Neutrophil (primary cell): Measurements from ENCODE around the gene DTNA.
"Not testable (repeated sequence)": the region's sequence is repeated elsewhere in the genome, so short reads cannot be mapped to it uniquely, and the experiment has no call there.

Experiments
- H3K27ac ChIP-seq: fragments of 200-600 bp; sonication (generic); 2 replicates; pipeline ENCODE4 v1.5.1; 2016; ENCODE audit warnings: mild to moderate bottlenecking, moderate library complexity
- H3K27me3 ChIP-seq: fragments of 200-600 bp; sonication (generic); 2 replicates; pipeline ENCODE4 v1.6.0; 2016; ENCODE audit warnings: mild to moderate bottlenecking
- H3K36me3 ChIP-seq: fragments of 200-600 bp; sonication (generic); 2 replicates; pipeline ENCODE4 v1.5.1; 2017
- H3K4me1 ChIP-seq, 2 experiments: fragments of 200-600 bp in 1 of 2; sonication (generic) in 1 of 2; 1 replicate in 1 of 2; 2 replicates in 1 of 2; pipeline versions ENCODE4 v1.5.1 to v1.6.1; 2013 to 2016; ENCODE audit warnings: low read depth in 1 of 2, low read length in 1 of 2, mild to moderate bottlenecking in 1 of 2, moderate library complexity in 1 of 2; ENCODE audit not compliant: control insufficient read depth in 1 of 2, insufficient read depth in 1 of 2
- H3K4me3 ChIP-seq, 2 experiments: fragments of 200-600 bp in 1 of 2; sonication (generic) in 1 of 2; 1 replicate in 1 of 2; 2 replicates in 1 of 2; pipeline ENCODE4 v1.5.1; 2013 to 2016; ENCODE audit warnings: low read depth in 1 of 2, low read length in 1 of 2, mild to moderate bottlenecking in 1 of 2, moderate library complexity in 1 of 2
- H3K9me3 ChIP-seq: fragments of 200-600 bp; sonication (generic); 2 replicates; pipeline ENCODE4 v1.5.1; 2016
- TF ChIP-seq, protein P1 (sequence below): fragments of 200-600 bp; sonication (generic); IDR thresholded peaks from 2 replicates; pipeline ENCODE4 v1.5.1; 2016; ENCODE audit warnings: antibody characterized with exemption

DTNA gene

DNA sequence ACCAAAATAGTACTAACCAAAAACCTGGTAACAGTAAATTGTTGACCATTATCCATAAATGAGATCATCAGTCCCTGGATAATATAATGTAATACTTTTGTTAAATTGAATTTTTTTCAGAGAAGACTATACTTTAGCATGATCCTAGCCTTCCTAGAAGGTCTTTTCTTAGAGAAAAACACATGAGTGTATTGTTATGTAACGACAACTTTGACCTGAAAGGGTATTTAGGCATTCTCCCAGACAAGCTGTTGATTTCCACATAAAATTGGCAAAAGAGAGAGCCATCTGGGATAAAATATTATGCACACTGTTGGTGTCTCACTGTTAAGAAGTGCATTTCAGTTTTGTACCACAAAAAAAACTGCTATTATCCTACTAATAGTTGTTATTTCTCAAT lies 211.1 kb downstream of the DTNA start:
- Histone ChIP-seq H3K27ac (no peak overlapping the region), H3K9me3 (no peaks in the 10 kb centered on the region), H3K27me3 (no peaks in the 10 kb centered on the region), H3K4me1 (no peaks in the 10 kb centered on the region), H3K36me3 (no peaks in the 10 kb centered on the region), H3K4me3 (no peak overlapping the region)
- TF ChIP-seq, protein P1, sequence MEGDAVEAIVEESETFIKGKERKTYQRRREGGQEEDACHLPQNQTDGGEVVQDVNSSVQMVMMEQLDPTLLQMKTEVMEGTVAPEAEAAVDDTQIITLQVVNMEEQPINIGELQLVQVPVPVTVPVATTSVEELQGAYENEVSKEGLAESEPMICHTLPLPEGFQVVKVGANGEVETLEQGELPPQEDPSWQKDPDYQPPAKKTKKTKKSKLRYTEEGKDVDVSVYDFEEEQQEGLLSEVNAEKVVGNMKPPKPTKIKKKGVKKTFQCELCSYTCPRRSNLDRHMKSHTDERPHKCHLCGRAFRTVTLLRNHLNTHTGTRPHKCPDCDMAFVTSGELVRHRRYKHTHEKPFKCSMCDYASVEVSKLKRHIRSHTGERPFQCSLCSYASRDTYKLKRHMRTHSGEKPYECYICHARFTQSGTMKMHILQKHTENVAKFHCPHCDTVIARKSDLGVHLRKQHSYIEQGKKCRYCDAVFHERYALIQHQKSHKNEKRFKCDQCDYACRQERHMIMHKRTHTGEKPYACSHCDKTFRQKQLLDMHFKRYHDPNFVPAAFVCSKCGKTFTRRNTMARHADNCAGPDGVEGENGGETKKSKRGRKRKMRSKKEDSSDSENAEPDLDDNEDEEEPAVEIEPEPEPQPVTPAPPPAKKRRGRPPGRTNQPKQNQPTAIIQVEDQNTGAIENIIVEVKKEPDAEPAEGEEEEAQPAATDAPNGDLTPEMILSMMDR, result no peak

DNA sequence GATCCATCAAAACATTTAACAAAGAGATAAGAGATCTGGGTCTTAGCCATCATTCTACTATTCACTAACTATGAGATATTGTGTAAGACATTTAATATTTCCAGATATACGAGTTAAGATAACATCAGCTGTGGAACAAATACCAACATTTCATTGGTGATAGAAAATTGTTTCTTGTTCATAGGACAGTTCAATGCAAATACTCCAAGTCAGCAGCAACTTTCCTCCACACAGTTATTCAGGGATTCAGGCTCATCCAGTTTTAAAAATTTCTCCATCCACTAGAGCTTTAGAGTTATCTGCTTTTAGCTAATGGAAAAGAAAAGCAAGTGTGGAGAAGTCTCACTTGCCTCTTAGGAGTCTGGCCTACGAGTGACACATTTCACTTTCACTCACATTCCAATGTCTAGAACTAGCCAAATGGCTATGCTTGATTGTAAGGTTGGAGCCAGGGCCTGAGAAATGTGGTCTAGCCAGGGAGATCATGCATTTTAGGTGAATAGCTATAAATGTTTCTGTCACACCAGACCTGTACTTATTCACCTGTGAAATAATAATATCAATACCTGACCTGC lies 211.8 kb downstream of the DTNA start:
- Histone ChIP-seq H3K36me3 (no peaks in the 10 kb centered on the region), H3K27ac (no peak overlapping the region), H3K9me3 (no peaks in the 10 kb centered on the region), H3K27me3 (no peaks in the 10 kb centered on the region), H3K4me1 (no peaks in the 10 kb centered on the region), H3K4me3 (no peak overlapping the region)
- TF ChIP-seq, protein P1, result no peak

DNA sequence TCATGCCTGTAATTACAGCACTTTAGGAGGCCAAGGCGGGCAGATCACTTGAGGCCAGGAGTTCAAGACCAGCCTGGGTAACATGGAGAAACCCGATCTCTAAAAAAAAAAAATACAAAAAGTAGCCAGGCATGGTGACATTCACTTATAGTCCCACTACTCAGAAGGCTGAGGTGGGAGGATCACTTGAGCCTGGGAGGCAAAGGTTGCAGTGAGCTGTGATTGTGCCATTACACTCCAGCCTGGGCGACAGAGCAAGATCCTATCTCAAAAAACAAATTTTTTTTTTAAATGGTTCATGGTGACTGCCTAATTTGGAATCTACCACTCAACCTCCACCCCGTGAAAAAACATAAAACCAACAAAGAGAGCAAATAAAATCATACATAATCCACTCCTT lies 212.5 kb downstream of the DTNA start:
- not testable (repeated sequence) for H3K27me3 ChIP-seq, H3K27ac ChIP-seq, H3K9me3 ChIP-seq, H3K4me1 ChIP-seq, H3K36me3 ChIP-seq, H3K4me3 ChIP-seq

DNA sequence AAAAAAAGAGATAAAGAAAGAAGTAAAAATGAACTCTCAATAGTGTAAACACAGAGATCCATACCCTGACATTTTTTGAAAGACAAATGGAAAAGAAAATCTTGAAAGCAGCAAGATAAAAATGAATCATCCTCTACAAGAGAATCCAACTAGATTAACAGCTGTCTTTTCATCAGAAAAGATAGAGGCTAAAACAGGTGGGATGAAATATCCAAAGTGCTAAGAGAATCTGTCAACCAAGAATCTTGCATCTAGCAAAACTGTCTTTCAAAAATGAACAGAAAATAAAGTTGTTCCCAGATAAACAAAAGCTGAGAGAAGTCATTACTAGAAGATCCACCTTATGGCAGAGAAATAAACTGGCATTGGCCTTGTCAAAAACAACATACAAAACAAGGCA lies 213.8 kb downstream of the DTNA start:
- H3K4me3 ChIP-seq, result no peak overlapping the region
- no peaks in the 10 kb centered on the region for H3K9me3 ChIP-seq
- no peak overlapping the region for H3K27ac ChIP-seq
- no peaks in the 10 kb centered on the region for H3K4me1 ChIP-seq
- TF ChIP-seq, protein P1, result no peak
- H3K36me3 ChIP-seq, result no peaks in the 10 kb centered on the region
- H3K27me3 ChIP-seq, result no peaks in the 10 kb centered on the region

DNA sequence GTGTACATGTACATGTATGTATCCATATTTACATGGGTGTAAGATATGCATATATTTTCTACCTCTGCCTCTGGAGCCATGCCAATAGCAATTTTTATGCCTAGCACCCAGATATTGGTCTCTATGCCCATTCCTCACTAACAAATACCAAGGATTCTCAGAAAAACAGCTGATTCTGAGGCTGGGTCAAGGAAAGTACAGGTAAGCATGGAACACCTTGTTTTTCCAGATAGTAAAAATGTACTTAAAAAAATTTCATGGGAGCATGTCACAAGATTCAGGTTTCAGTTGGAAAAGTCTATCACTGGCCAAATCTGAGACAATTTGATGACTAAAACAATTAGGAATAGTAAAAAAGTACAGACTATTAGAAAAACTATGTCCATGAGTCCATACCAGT lies 216.6 kb downstream of the DTNA start:
- H3K27me3 ChIP-seq, result no peaks in the 10 kb centered on the region

DNA sequence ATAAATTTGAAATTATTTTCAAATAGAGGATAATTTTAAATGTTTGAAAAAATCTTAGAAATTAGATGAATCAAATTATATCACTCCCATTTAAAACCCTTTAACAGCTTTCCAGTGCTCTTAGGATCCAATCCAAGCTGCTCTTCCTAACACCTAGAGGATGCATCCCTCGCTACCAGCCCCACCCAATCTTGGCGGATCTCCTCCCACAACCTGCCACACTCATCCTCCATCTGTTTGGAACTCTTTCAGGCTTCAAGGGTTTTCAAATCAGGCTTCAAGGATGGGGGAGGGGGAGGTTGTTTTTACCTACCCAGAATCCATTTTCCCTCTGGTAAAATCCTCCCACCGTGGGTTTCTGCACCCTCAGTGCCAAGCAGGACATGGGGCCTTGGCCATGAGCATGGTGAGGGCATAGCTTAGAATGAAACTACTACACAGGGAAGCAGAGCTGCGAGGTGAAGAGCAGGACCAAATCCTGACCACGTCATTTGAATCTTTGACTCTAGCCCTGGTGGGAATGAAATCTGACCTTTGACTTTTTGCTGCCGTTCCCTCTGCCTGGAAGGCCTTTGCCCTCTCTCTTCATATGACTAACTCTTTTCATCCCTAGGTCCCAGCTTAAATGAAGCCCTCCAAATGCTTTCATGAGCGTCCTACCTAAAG lies 218.1 kb downstream of the DTNA start:
- TF ChIP-seq, protein P1, result no peak
- no peak overlapping the region for H3K27ac ChIP-seq
- H3K27me3 ChIP-seq, result no peaks in the 10 kb centered on the region
- no peaks in the 10 kb centered on the region for H3K4me1 ChIP-seq
- H3K36me3 ChIP-seq, result no peaks in the 10 kb centered on the region
- H3K4me3 ChIP-seq, result no peak overlapping the region
- no peaks in the 10 kb centered on the region for H3K9me3 ChIP-seq

More for the DNA sequence above, 216.6 kb downstream of the DTNA start:
- TF ChIP-seq, protein P1, result no peak
- H3K36me3 ChIP-seq, result no peaks in the 10 kb centered on the region
- H3K9me3 ChIP-seq, result no peaks in the 10 kb centered on the region
- no peaks in the 10 kb centered on the region for H3K4me1 ChIP-seq
- no peak overlapping the region for H3K4me3 ChIP-seq
- no peak overlapping the region for H3K27ac ChIP-seq
